ENCODE data around the gene DTX3L. TPM values are rescaled to one million over a fixed set of nuclear protein-coding genes. Genes with fewer than 3 reads are reported as not detected.

Gene DTX3L
- total RNA-seq, 4 donors from 2014 or later: 6.6 to 15.6 (median 9.4) TPM

DNA sequence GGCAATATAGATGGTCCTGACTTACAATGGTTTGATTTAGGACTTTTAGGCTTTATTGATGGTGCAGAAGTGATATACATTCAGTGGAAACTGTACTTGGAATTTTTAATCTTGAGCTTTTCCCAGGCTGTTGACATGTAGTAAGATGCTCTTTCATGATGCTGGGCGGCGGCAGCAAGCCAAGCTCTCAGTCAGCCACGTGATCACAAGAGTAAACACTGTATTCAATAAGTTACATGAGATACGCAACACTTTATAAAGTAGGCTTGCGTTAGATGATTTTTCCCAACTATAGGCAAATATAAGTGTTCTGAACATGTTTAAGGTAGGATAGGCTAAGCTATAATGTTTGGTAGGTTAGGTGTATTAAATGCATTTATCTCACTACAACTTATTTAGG is 18.0 kb upstream of the DTX3L start:
- Histone ChIP-seq H3K4me3 (no peak overlapping the region), H3K9me3 (no peaks in the 10 kb centered on the region), H3K36me3 (peaks cover 0 to 42% of the 10 kb centered on the region in 2 donors), H3K27ac (no peak overlapping the region), H3K27me3 (no peaks in the 10 kb centered on the region), H3K4me1 (no peaks in the 10 kb centered on the region)
- ATAC-seq: no peak
- DNase-seq: no peak
- in situ Hi-C loops (cut with MboI; ENCODE audit: low sequenced_read_pairs in 4 of 4) (no loop called here), intact Hi-C loops (cut with DNase I; ENCODE audit: low total_unique reads) (no loop called here)
- no peak for TF ChIP-seq POLR2A (IDR thresholded peaks at IDR 0.05)
- TF ChIP-seq, protein P1, sequence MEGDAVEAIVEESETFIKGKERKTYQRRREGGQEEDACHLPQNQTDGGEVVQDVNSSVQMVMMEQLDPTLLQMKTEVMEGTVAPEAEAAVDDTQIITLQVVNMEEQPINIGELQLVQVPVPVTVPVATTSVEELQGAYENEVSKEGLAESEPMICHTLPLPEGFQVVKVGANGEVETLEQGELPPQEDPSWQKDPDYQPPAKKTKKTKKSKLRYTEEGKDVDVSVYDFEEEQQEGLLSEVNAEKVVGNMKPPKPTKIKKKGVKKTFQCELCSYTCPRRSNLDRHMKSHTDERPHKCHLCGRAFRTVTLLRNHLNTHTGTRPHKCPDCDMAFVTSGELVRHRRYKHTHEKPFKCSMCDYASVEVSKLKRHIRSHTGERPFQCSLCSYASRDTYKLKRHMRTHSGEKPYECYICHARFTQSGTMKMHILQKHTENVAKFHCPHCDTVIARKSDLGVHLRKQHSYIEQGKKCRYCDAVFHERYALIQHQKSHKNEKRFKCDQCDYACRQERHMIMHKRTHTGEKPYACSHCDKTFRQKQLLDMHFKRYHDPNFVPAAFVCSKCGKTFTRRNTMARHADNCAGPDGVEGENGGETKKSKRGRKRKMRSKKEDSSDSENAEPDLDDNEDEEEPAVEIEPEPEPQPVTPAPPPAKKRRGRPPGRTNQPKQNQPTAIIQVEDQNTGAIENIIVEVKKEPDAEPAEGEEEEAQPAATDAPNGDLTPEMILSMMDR (IDR thresholded peaks at IDR 0.05 in 4 of 5, conservative IDR thresholded peaks at IDR 0.05 in 1 of 5): no peak

DNA sequence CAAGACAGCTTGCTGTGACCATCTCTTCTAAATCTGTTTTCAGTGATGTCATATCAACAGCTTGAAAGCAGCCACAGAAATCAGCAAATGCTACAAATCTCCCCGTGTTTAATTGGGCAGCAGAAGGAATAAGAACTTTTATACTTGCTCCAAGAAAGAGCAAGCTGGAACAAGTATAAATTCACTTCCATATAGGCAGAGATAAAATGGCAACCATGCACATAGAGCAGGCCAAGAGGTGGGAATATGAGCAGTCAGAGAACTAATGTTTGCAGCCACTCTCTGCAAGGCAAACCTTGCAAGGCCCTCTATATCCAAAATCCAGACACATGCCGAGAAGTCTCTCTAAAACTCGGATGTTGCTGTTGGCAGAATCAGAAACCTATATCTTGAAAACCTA is 16.1 kb upstream of the DTX3L start:
- H3K27me3 ChIP-seq: no peaks in the 10 kb centered on the region
- no peaks in the 10 kb centered on the region for H3K4me1 ChIP-seq
- no peaks in the 10 kb centered on the region for H3K9me3 ChIP-seq
- ATAC-seq (no peak), DNase-seq (no peak)
- H3K36me3 ChIP-seq: peaks cover 2 to 40% of the 10 kb centered on the region in 2 donors
- intact Hi-C loops (cut with DNase I; ENCODE audit: low total_unique reads) (no loop called here), in situ Hi-C loops (cut with MboI; ENCODE audit: low sequenced_read_pairs in 4 of 4) (no loop called here)
- TF ChIP-seq, protein P1 (IDR thresholded peaks at IDR 0.05 in 4 of 5, conservative IDR thresholded peaks at IDR 0.05 in 1 of 5): no peak
- TF ChIP-seq POLR2A (IDR thresholded peaks at IDR 0.05): no peak
- H3K27ac ChIP-seq: no peak overlapping the region
- H3K4me3 ChIP-seq: no peak overlapping the region

DNA sequence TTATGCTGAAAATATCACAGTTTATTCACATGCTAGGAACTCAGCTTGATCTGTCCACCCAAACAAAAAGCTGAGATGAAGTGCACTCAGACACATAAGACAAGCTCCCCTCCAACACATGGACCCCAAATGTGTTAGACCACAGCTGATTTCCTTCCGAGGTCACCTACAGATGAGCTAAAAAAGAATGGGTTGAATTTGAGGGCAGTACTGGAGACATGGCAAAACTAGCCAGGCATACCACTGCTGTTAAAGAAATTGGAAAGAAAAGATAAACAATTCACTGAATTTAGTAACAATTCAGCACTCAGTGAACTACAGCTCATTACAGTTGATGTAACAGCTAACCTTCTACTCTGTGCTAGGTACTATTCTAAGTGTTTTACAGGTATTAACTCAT is 15.5 kb upstream of the DTX3L start:
- intact Hi-C loops (cut with DNase I; ENCODE audit: low total_unique reads): no loop called here
- H3K9me3 ChIP-seq: no peaks in the 10 kb centered on the region
- H3K4me1 ChIP-seq: no peaks in the 10 kb centered on the region
- TF ChIP-seq, protein P1 (IDR thresholded peaks at IDR 0.05 in 4 of 5, conservative IDR thresholded peaks at IDR 0.05 in 1 of 5): no peak
- no peak for TF ChIP-seq POLR2A (IDR thresholded peaks at IDR 0.05)
- H3K27me3 ChIP-seq: no peaks in the 10 kb centered on the region
- no peak overlapping the region for H3K4me3 ChIP-seq
- DNase-seq: no peak
- H3K36me3 ChIP-seq: peaks cover 2 to 39% of the 10 kb centered on the region in 2 donors
- in situ Hi-C loops (cut with MboI; ENCODE audit: low sequenced_read_pairs in 4 of 4): no loop called here
- no peak overlapping the region for H3K27ac ChIP-seq
- no peak for ATAC-seq

DNA sequence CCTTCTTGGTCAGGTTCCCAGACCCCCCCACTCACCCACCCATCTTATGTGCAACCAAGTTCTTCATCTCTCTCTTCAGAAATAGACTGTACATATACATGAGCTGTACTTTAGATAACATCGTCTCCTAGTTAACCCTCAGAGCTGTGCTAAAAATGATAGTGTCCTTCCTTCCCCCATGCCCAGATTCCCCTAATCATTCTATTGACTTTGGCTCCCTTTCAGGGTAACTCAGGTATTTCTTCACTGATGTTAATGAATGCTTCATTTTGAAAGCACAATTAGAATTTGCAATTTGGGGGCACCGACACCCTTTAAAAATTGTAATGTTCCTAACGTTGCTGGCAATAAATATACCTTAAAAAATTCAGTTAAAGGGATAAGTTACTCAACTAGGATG is 11.0 kb upstream of the DTX3L start:
- intact Hi-C loops (cut with DNase I; ENCODE audit: low total_unique reads): no loop called here
- no peaks in the 10 kb centered on the region for H3K4me1 ChIP-seq
- H3K36me3 ChIP-seq: peaks cover 2 to 42% of the 10 kb centered on the region in 2 donors

More for the DNA sequence above, 11.0 kb upstream of the DTX3L start:
- DNase-seq (no peak), ATAC-seq (no peak)
- H3K27ac ChIP-seq: no peak overlapping the region
- no peak overlapping the region for H3K4me3 ChIP-seq
- TF ChIP-seq, protein P1 (IDR thresholded peaks at IDR 0.05 in 4 of 5, conservative IDR thresholded peaks at IDR 0.05 in 1 of 5): no peak
- no peak for TF ChIP-seq POLR2A (IDR thresholded peaks at IDR 0.05)
- H3K9me3 ChIP-seq: no peaks in the 10 kb centered on the region
- no peaks in the 10 kb centered on the region for H3K27me3 ChIP-seq
- in situ Hi-C loops (cut with MboI; ENCODE audit: low sequenced_read_pairs in 4 of 4): loop anchor here in 1 of 4 donors (25.0 kb wide), 1 partner anchor 134 kb away; the partner anchor contains the start of gene PARP14
